HG02571 (cell line): ENCODE data around the gene GTF2F2.
A peak's percentile ranks its signal among the peaks of the same experiment; 100 is the strongest.

Experiments used
- ATAC-seq: cut with Tn5 transposase; IDR thresholded peaks from one replicate; pipeline ENCODE4 v1.9.1; 2021; ENCODE audit warnings: mild to moderate bottlenecking, moderate library complexity; ENCODE audit not compliant: unreplicated experiment

GTF2F2 gene

GRCh38 chr13:45119991-45120864, at the start of gene GTF2F2:
TSS of gene GTF2F2 (plus strand) at chr13:45120510. CDS start at chr13:45120656, 146 bp downstream.
- peak; percentile 76 for ATAC-seq

- no peak for ATAC-seq
These were observed 46.5 kb upstream of the GTF2F2 start for GRCh38 chr13:45073809-45074208.

GRCh38 chr13:45074721-45075120, 45.6 kb upstream of the GTF2F2 start:
- ATAC-seq: no peak

- ATAC-seq: no peak
These were observed 42.3 kb upstream of the GTF2F2 start for GRCh38 chr13:45078003-45078402.

GRCh38 chr13:45082964-45083363, 37.3 kb upstream of the GTF2F2 start:
- ATAC-seq: no peak

GRCh38 chr13:45084515-45084914, 35.8 kb upstream of the GTF2F2 start:
- ATAC-seq: no peak

- no peak for ATAC-seq
These were observed 33.8 kb upstream of the GTF2F2 start for GRCh38 chr13:45086484-45086883.

GRCh38 chr13:45092663-45093062, 27.6 kb upstream of the GTF2F2 start:
- ATAC-seq: no peak

- no peak for ATAC-seq
These were observed 19.6 kb upstream of the GTF2F2 start for GRCh38 chr13:45100573-45101262.

- no peak for ATAC-seq
These were observed 18.8 kb upstream of the GTF2F2 start for GRCh38 chr13:45101327-45102018.

- no peak for ATAC-seq
These were observed 18.2 kb upstream of the GTF2F2 start for GRCh38 chr13:45102136-45102507.

GRCh38 chr13:45103449-45103848, 16.9 kb upstream of the GTF2F2 start:
- no peak for ATAC-seq

GRCh38 chr13:45104261-45104660, 16.0 kb upstream of the GTF2F2 start:
- no peak for ATAC-seq

- ATAC-seq: no peak
These were observed 14.4 kb upstream of the GTF2F2 start for GRCh38 chr13:45105895-45106294.

- no peak for ATAC-seq
These were observed 12.8 kb upstream of the GTF2F2 start for GRCh38 chr13:45107539-45107938.

GRCh38 chr13:45108716-45109101, 11.6 kb upstream of the GTF2F2 start:
- no peak for ATAC-seq

GRCh38 chr13:45109102-45109720, 11.1 kb upstream of the GTF2F2 start:
- ATAC-seq: no peak

GRCh38 chr13:45113233-45114224, 6.8 kb upstream of the GTF2F2 start:
- no peak for ATAC-seq

GRCh38 chr13:45119469-45119990, 780 bp upstream of the GTF2F2 start:
- ATAC-seq: peak; percentile 31
